Fibroblast of lung (primary cell): Measurements from ENCODE around the gene MEGF8. TPM values are rescaled to one million over a fixed set of nuclear protein-coding genes. Genes with fewer than 3 reads are reported as not detected.
A peak's percentile ranks its signal among the peaks of the same experiment; 100 is the strongest.

Source experiments
- DNase-seq, 2 donors: peaks; one replicate each; pipeline versions ENCODE4 v3.0.0 to v3.0.0-alpha.2; 2010; ENCODE audit warnings: low read depth in 2 of 2
- H2AFZ ChIP-seq: 2 replicates; pipeline ENCODE4 v1.5.1; 2012; ENCODE audit warnings: low read length, control low read depth, inconsistent platforms
- H3K27ac ChIP-seq: 2 replicates; pipeline ENCODE4 v1.5.1; 2011; ENCODE audit warnings: low read length, control low read depth; ENCODE audit not compliant: insufficient read depth
- H3K27me3 ChIP-seq: 2 replicates; pipeline ENCODE4 v1.5.1; 2011; ENCODE audit warnings: mild to moderate bottlenecking, low read length; ENCODE audit not compliant: control insufficient read depth, insufficient read depth
- H3K36me3 ChIP-seq: 2 replicates; pipeline ENCODE4 v1.5.1; 2011; ENCODE audit warnings: low read length; ENCODE audit not compliant: control insufficient read depth, insufficient read depth
- H3K4me1 ChIP-seq: 2 replicates; pipeline ENCODE4 v1.5.1; 2011; ENCODE audit warnings: low read length; ENCODE audit not compliant: control insufficient read depth, insufficient read depth; ENCODE audit errors: extremely low read depth
- H3K4me2 ChIP-seq: 2 replicates; pipeline ENCODE4 v1.5.1; 2011; ENCODE audit warnings: low read length, control low read depth; ENCODE audit not compliant: insufficient read depth; ENCODE audit errors: extremely low read depth
- H3K4me3 ChIP-seq, 4 experiments: fragments of 200-600 bp in 1 of 4; sonication (generic) in 1 of 4; replicated peaks in 1 of 4; 2 replicates each; pipeline ENCODE4 v1.5.1; 2011 to 2016; ENCODE audit warnings: low read length in 4 of 4, low read depth in 3 of 4, mild to moderate bottlenecking in 3 of 4, control low read depth in 2 of 4, inconsistent platforms in 1 of 4, mixed read lengths in 1 of 4; ENCODE audit not compliant: insufficient read depth in 1 of 4; ENCODE audit errors: control extremely low read depth in 1 of 4
- H3K79me2 ChIP-seq: 2 replicates; pipeline ENCODE4 v1.5.1; 2012; ENCODE audit warnings: mild to moderate bottlenecking, low read length, inconsistent platforms; ENCODE audit not compliant: control insufficient read depth, insufficient read depth
- H3K9ac ChIP-seq: 2 replicates; pipeline ENCODE4 v1.5.1; 2011; ENCODE audit warnings: mild to moderate bottlenecking, low read length, control low read depth; ENCODE audit not compliant: insufficient read depth
- H3K9me3 ChIP-seq: 2 replicates; pipeline ENCODE4 v1.5.1; 2012; ENCODE audit warnings: low read depth, low read length; ENCODE audit not compliant: control insufficient read depth, insufficient read depth
- H4K20me1 ChIP-seq: 2 replicates; pipeline ENCODE4 v1.5.1; 2011; ENCODE audit warnings: low read length; ENCODE audit not compliant: control insufficient read depth, insufficient read depth; ENCODE audit errors: extremely low read depth
- EZH2 ChIP-seq: IDR thresholded peaks from 2 replicates; pipeline ENCODE4 v1.5.1; 2012; ENCODE audit warnings: low read length, control low read depth, mild to moderate bottlenecking; ENCODE audit errors: missing control alignments
- polyA plus RNA-seq, 2 donors: library from polyadenylated mRNA; depleted of rRNA in 1 of 2; stranded (reverse) in 1 of 2; unstranded in 1 of 2; fragments of >200 nt; gene quantifications; 2 replicates each; pipeline ENCODE4 v1.2.1, GENCODE V29; 2011 to 2012; ENCODE audit warnings: missing spikeins in 1 of 2
- total RNA-seq: library from RNA; depleted of rRNA; stranded (reverse); fragments of >200 nt; gene quantifications from 2 replicates; pipeline ENCODE4 v1.2.1, GENCODE V29; 2014
- TF ChIP-seq, protein P1 (sequence below), 2 donors: IDR thresholded peaks in 1 of 2; conservative IDR thresholded peaks in 1 of 2; 1 replicate in 1 of 2; 2 replicates in 1 of 2; pipeline ENCODE4 v1.5.1; 2011 to 2012; ENCODE audit warnings: low read length in 2 of 2, control low read depth in 1 of 2, inconsistent platforms in 1 of 2, low read depth in 1 of 2, mild to moderate bottlenecking in 1 of 2

MEGF8 gene
- total and polyA plus RNA-seq, 2 donors (not counting 1 experiment from before 2014, with no cell fraction given) = 9.3 to 27.6 TPM

DNA sequence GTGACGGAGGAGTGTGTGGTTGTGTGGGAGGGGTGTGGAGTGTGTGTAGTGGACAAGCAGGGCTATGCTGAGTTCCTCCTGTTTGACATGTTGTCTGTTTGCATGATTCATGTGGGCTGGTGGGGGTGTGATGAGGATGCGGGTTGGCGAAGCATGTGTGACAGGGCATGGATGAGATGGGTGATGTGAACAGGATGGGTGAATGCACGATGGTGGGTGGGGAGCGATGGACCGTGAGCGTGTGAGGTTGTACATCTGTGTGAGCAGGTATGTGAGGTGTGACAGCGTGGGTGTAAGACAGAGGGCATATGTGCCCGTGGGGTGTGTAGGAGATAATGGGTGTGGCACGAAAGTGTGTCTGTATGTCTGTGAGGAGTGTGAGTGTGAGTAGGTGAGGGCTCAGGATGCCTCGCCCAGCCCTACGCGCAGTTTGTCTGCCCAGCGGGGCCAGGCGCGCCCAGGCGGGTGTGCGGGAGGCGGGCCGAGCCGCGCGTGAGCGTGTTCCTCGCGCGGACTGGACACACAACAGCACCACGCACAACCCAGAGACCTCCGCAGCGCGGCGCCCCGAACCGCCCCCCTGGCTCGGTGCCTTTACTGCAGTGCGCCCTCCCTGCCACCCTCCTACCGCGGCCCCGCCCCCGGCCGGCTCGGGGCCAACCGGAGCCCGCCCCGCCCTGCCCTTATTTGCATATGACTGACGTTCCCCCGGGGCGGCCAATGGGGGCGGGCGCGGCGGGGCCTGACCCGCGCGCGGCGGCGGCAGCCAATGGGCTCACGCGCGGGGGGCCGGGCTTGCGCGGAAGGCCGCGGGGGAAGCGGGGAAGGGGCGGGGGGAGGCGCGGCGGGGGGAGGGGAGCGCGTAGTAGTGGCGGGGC, 42.0 kb upstream of the MEGF8 start:
- Histone ChIP-seq H3K9ac (peak overlapping the region; percentile 84), H3K4me2 (peak overlapping the region; percentile 92), H2AFZ (no peak overlapping the region), H3K27me3 (no peaks in the 10 kb centered on the region), H3K36me3 (peaks cover 15% of the 10 kb centered on the region), H3K27ac (peak overlapping the region; percentile 91), H4K20me1 (no peaks in the 10 kb centered on the region), H3K79me2 (peaks cover 41% of the 10 kb centered on the region), H3K4me3 (peak overlapping the region; percentile 14 to 51 (median 38)), H3K9me3 (no peaks in the 10 kb centered on the region), H3K4me1 (peaks cover 48% of the 10 kb centered on the region)
- TF ChIP-seq EZH2 = no peak
- TF ChIP-seq, protein P1, sequence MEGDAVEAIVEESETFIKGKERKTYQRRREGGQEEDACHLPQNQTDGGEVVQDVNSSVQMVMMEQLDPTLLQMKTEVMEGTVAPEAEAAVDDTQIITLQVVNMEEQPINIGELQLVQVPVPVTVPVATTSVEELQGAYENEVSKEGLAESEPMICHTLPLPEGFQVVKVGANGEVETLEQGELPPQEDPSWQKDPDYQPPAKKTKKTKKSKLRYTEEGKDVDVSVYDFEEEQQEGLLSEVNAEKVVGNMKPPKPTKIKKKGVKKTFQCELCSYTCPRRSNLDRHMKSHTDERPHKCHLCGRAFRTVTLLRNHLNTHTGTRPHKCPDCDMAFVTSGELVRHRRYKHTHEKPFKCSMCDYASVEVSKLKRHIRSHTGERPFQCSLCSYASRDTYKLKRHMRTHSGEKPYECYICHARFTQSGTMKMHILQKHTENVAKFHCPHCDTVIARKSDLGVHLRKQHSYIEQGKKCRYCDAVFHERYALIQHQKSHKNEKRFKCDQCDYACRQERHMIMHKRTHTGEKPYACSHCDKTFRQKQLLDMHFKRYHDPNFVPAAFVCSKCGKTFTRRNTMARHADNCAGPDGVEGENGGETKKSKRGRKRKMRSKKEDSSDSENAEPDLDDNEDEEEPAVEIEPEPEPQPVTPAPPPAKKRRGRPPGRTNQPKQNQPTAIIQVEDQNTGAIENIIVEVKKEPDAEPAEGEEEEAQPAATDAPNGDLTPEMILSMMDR (conservative IDR thresholded peaks at IDR 0.05 in 1 of 2, IDR thresholded peaks at IDR 0.05 in 1 of 2; ENCODE audit: low read depth in 1 of 2, low read length in 2 of 2) = no peak
- DNase-seq = peak; percentile 90

DNA sequence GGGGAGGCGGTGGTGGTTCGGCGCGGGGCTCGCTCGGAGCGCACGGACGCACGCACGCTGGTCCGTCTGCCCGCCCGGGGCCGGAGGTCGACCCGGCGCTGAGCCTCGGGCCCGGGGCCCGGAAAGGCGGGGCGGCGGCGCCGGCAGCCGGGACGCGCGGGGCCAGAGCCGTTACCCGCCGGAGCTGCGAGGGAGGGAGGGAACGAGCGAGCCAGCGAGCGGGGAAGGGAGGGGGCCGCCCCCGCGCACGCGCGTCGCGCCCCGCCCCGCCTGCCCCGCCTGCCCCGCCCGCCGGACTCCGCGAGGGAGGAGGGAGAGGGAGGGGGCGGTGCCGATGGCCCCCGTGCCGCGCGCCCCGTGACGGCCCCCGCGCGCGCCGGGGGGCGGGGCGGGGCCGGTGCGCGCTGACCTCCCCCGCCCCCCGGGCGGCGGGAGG, 41.4 kb upstream of the MEGF8 start:
- Histone ChIP-seq H3K27ac (peak overlapping the region; percentile 27), H3K4me3 (peak overlapping the region in 2 of 4 experiments; percentile 41), H3K4me1 (peaks cover 44% of the 10 kb centered on the region)

More for the DNA sequence above, 41.4 kb upstream of the MEGF8 start:
- no peaks in the 10 kb centered on the region for H4K20me1 ChIP-seq
- H3K9me3 ChIP-seq = no peaks in the 10 kb centered on the region
- no peak overlapping the region for H2AFZ ChIP-seq
- H3K4me2 ChIP-seq = no peak overlapping the region
- H3K36me3 ChIP-seq = peaks cover 20% of the 10 kb centered on the region
- H3K79me2 ChIP-seq = peaks cover 37% of the 10 kb centered on the region
- TF ChIP-seq EZH2 = no peak
- TF ChIP-seq, protein P1 (conservative IDR thresholded peaks at IDR 0.05 in 1 of 2, IDR thresholded peaks at IDR 0.05 in 1 of 2; ENCODE audit: low read depth in 1 of 2, low read length in 2 of 2) = no peak
- DNase-seq = peak; percentile 70 to 76
- H3K27me3 ChIP-seq = no peaks in the 10 kb centered on the region
- peak overlapping the region; percentile 84 for H3K9ac ChIP-seq
